ENCODE measurements around the gene CUL1.

Gene CUL1

GRCh38 chr7:148831782-148832181, 133.1 kb downstream of the CUL1 start:
- no peak overlapping the region for H2BK12ac ChIP-seq (ENCODE audit: low read length)
- H3K4me1 ChIP-seq (ENCODE audit: control insufficient read depth in 1 of 2, insufficient read depth in 2 of 2, low read length in 2 of 2): no peaks in the 10 kb centered on the region
- H4K91ac ChIP-seq (ENCODE audit: low read depth, low read length): no peak overlapping the region
- no peak overlapping the region for H3K23ac ChIP-seq (ENCODE audit: low read length)
- no peak overlapping the region for H3K18ac ChIP-seq (ENCODE audit: low read length)
- H3K79me1 ChIP-seq (ENCODE audit: low read length): no peaks in the 10 kb centered on the region
- no peak overlapping the region for H3K9ac ChIP-seq (ENCODE audit: low read length)
- peaks cover 3 to 6% of the 10 kb centered on the region in 2 experiments for H3K36me3 ChIP-seq (ENCODE audit: control insufficient read depth in 1 of 2, insufficient read depth in 2 of 2, low read length in 2 of 2)
- no peak overlapping the region for H4K8ac ChIP-seq (ENCODE audit: low read depth, low read length)
- H2AK5ac ChIP-seq (ENCODE audit: low read length): no peak overlapping the region
- H3K4me2 ChIP-seq (ENCODE audit: low read length): no peak overlapping the region
- H2BK120ac ChIP-seq (ENCODE audit: insufficient read depth, low read length, poor library complexity): no peak overlapping the region
- H2BK5ac ChIP-seq (ENCODE audit: low read depth, low read length, poor library complexity): no peak overlapping the region
- no peak overlapping the region for H3K27ac ChIP-seq (ENCODE audit: low read depth, low read length)
- no peaks in the 10 kb centered on the region for H3K9me3 ChIP-seq (ENCODE audit: insufficient read depth, low read depth, low read length)
- H3K4me3 ChIP-seq (ENCODE audit: low read depth, low read length): no peak overlapping the region
- no peak overlapping the region for H2AFZ ChIP-seq (ENCODE audit: insufficient read depth, low read length, poor library complexity)
- no peak overlapping the region for H3K4ac ChIP-seq (ENCODE audit: low read depth, low read length)
- no peak for DNase-seq
- no peaks in the 10 kb centered on the region for H3K79me2 ChIP-seq (ENCODE audit: control insufficient read depth, insufficient read depth, low read length, poor library complexity)
- WGBS (ENCODE audit: extremely low coverage, insufficient coverage, insufficient read length): no CpG with 5 or more reads among the region's 2 CpGs
- H3K27me3 ChIP-seq (ENCODE audit: insufficient read depth, low read length): no peaks in the 10 kb centered on the region
- no peak overlapping the region for H4K12ac ChIP-seq (ENCODE audit: low read depth, low read length)
- H3K14ac ChIP-seq (ENCODE audit: low read length): no peak overlapping the region

DNA sequence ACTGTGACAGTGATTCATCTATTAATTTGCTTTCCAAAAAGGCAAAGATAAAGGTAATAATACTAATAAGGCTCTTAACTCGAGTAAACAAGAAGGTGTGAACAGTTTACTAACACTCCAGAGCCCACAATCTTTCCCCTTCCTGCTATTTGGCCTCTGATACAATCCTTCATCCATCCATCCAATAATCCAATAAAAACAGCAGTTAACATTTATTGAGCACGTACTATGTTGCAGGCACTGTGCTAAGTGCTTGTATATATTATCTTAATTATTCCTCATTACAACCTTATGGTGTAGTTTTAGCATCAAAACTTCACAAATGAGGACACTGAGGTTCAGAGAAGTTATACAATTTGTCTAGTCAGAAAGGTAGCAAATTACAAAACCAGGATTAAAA, 135.9 kb downstream of the CUL1 start:
- H3K9me3 ChIP-seq (ENCODE audit: insufficient read depth, low read depth, low read length): no peaks in the 10 kb centered on the region
- no peak overlapping the region for H3K14ac ChIP-seq (ENCODE audit: low read length)
- no peak overlapping the region for H3K4me3 ChIP-seq (ENCODE audit: low read depth, low read length)
- H2AFZ ChIP-seq (ENCODE audit: insufficient read depth, low read length, poor library complexity): no peak overlapping the region
- H2BK5ac ChIP-seq (ENCODE audit: low read depth, low read length, poor library complexity): no peak overlapping the region
- DNase-seq: no peak
- H3K79me1 ChIP-seq (ENCODE audit: low read length): no peaks in the 10 kb centered on the region
- no peak overlapping the region for H3K4me2 ChIP-seq (ENCODE audit: low read length)
- H3K9ac ChIP-seq (ENCODE audit: low read length): no peak overlapping the region
- H3K27ac ChIP-seq (ENCODE audit: low read depth, low read length): no peak overlapping the region
- H3K4me1 ChIP-seq (ENCODE audit: control insufficient read depth in 1 of 2, insufficient read depth in 2 of 2, low read length in 2 of 2): no peaks in the 10 kb centered on the region
- H3K79me2 ChIP-seq (ENCODE audit: control insufficient read depth, insufficient read depth, low read length, poor library complexity): no peaks in the 10 kb centered on the region
- no peak overlapping the region for H3K18ac ChIP-seq (ENCODE audit: low read length)
- H2BK12ac ChIP-seq (ENCODE audit: low read length): no peak overlapping the region
- H3K36me3 ChIP-seq (ENCODE audit: control insufficient read depth in 1 of 2, insufficient read depth in 2 of 2, low read length in 2 of 2): peaks cover 3 to 7% of the 10 kb centered on the region in 2 experiments
- no peak overlapping the region for H3K23ac ChIP-seq (ENCODE audit: low read length)
- H2BK120ac ChIP-seq (ENCODE audit: insufficient read depth, low read length, poor library complexity): no peak overlapping the region
- H4K91ac ChIP-seq (ENCODE audit: low read depth, low read length): no peak overlapping the region
- H3K4ac ChIP-seq (ENCODE audit: low read depth, low read length): no peak overlapping the region
- WGBS (ENCODE audit: extremely low coverage, insufficient coverage, insufficient read length): no CpG with 5 or more reads among the region's 2 CpGs
- H2AK5ac ChIP-seq (ENCODE audit: low read length): no peak overlapping the region
- no peak overlapping the region for H4K8ac ChIP-seq (ENCODE audit: low read depth, low read length)
- no peaks in the 10 kb centered on the region for H3K27me3 ChIP-seq (ENCODE audit: insufficient read depth, low read length)
- no peak overlapping the region for H4K12ac ChIP-seq (ENCODE audit: low read depth, low read length)

DNA sequence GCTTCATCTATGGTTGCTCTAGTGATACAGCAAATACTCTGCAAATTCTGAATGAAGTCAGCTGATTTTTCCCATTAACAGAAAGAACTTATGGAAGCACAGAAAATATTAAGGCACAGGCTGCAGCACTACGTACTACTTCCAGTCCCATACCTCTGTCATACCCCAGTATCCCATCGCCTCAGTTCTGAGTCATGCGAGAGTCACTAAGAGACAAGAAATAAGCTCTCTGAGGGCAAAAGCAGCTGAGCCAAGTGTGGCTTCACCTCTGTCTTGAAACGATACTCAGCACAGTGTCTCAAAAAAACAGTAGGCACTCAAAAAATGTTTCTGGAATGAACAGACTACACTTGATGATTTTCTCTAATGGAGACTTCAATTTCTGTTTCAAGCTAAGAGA, 137.2 kb downstream of the CUL1 start:
- no peak overlapping the region for H3K27ac ChIP-seq (ENCODE audit: low read depth, low read length)
- no peak overlapping the region for H3K18ac ChIP-seq (ENCODE audit: low read length)
- H2BK12ac ChIP-seq (ENCODE audit: low read length): no peak overlapping the region
- no peak overlapping the region for H3K4me3 ChIP-seq (ENCODE audit: low read depth, low read length)
- no peak overlapping the region for H3K4ac ChIP-seq (ENCODE audit: low read depth, low read length)
- no peak overlapping the region for H4K12ac ChIP-seq (ENCODE audit: low read depth, low read length)
- H3K9ac ChIP-seq (ENCODE audit: low read length): no peak overlapping the region
- H3K36me3 ChIP-seq (ENCODE audit: control insufficient read depth in 1 of 2, insufficient read depth in 2 of 2, low read length in 2 of 2): peaks cover 3 to 5% of the 10 kb centered on the region in 2 experiments
- no peak overlapping the region for H4K91ac ChIP-seq (ENCODE audit: low read depth, low read length)
- no peaks in the 10 kb centered on the region for H3K79me2 ChIP-seq (ENCODE audit: control insufficient read depth, insufficient read depth, low read length, poor library complexity)
- no peaks in the 10 kb centered on the region for H3K79me1 ChIP-seq (ENCODE audit: low read length)
- no peak overlapping the region for H2AK5ac ChIP-seq (ENCODE audit: low read length)
- H2BK5ac ChIP-seq (ENCODE audit: low read depth, low read length, poor library complexity): no peak overlapping the region
- H3K14ac ChIP-seq (ENCODE audit: low read length): no peak overlapping the region
- no peak overlapping the region for H2AFZ ChIP-seq (ENCODE audit: insufficient read depth, low read length, poor library complexity)
- H3K4me1 ChIP-seq (ENCODE audit: control insufficient read depth in 1 of 2, insufficient read depth in 2 of 2, low read length in 2 of 2): no peaks in the 10 kb centered on the region
- H3K27me3 ChIP-seq (ENCODE audit: insufficient read depth, low read length): no peaks in the 10 kb centered on the region
- DNase-seq: no peak
- H2BK120ac ChIP-seq (ENCODE audit: insufficient read depth, low read length, poor library complexity): no peak overlapping the region
- H3K4me2 ChIP-seq (ENCODE audit: low read length): no peak overlapping the region
- no peak overlapping the region for H4K8ac ChIP-seq (ENCODE audit: low read depth, low read length)
- WGBS (ENCODE audit: extremely low coverage, insufficient coverage, insufficient read length): no CpG with 5 or more reads among the region's 4 CpGs
- H3K9me3 ChIP-seq (ENCODE audit: insufficient read depth, low read depth, low read length): no peaks in the 10 kb centered on the region
- H3K23ac ChIP-seq (ENCODE audit: low read length): no peak overlapping the region

DNA sequence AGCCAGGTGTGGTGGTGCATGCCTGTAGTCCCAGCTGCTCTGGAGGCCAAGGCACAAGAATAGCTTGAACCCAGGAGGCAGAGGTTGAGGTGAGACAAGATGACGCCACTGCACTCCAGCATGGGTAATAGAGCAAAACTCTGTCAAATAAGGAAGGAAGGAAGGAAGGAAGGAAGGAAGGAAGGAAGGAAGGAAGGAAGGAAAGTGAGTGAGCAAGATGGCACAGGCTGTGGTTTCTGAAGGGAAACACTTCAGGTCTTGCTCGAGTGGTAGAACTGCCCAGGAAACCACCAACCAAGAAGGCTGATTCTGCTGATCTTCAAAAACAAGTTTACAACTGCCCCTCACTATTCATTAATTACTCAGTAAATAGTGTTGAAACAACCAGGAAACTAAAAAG, 140.2 kb downstream of the CUL1 start:
- Histone ChIP-seq H2AFZ (ENCODE audit: insufficient read depth, low read length, poor library complexity) (no peak overlapping the region), H4K91ac (ENCODE audit: low read depth, low read length) (no peak overlapping the region), H3K4me2 (ENCODE audit: low read length) (no peak overlapping the region), H3K18ac (ENCODE audit: low read length) (no peak overlapping the region), H3K9me3 (ENCODE audit: insufficient read depth, low read depth, low read length) (no peaks in the 10 kb centered on the region), H3K9ac (ENCODE audit: low read length) (no peak overlapping the region), H3K27ac (ENCODE audit: low read depth, low read length) (no peak overlapping the region), H2AK5ac (ENCODE audit: low read length) (no peak overlapping the region), H3K79me1 (ENCODE audit: low read length) (no peaks in the 10 kb centered on the region), H3K4me3 (ENCODE audit: low read depth, low read length) (no peak overlapping the region), H2BK12ac (ENCODE audit: low read length) (no peak overlapping the region), H3K27me3 (ENCODE audit: insufficient read depth, low read length) (no peaks in the 10 kb centered on the region), H4K12ac (ENCODE audit: low read depth, low read length) (no peak overlapping the region), H3K23ac (ENCODE audit: low read length) (no peak overlapping the region), H3K4ac (ENCODE audit: low read depth, low read length) (no peak overlapping the region), H3K36me3 (ENCODE audit: control insufficient read depth in 1 of 2, insufficient read depth in 2 of 2, low read length in 2 of 2) (peaks cover 3 to 4% of the 10 kb centered on the region in 2 experiments), H4K8ac (ENCODE audit: low read depth, low read length) (no peak overlapping the region), H2BK120ac (ENCODE audit: insufficient read depth, low read length, poor library complexity) (no peak overlapping the region), H2BK5ac (ENCODE audit: low read depth, low read length, poor library complexity) (no peak overlapping the region), H3K4me1 (ENCODE audit: control insufficient read depth in 1 of 2, insufficient read depth in 2 of 2, low read length in 2 of 2) (no peaks in the 10 kb centered on the region), H3K14ac (ENCODE audit: low read length) (no peak overlapping the region), H3K79me2 (ENCODE audit: control insufficient read depth, insufficient read depth, low read length, poor library complexity) (no peaks in the 10 kb centered on the region)
- no peak for DNase-seq
- no CpG with 5 or more reads among the region's 2 CpGs for WGBS (ENCODE audit: extremely low coverage, insufficient coverage, insufficient read length)

Data from trophoblast cell (in vitro differentiated cells and primary cell).